Measurements from ENCODE around the gene MYO10.

DNA sequence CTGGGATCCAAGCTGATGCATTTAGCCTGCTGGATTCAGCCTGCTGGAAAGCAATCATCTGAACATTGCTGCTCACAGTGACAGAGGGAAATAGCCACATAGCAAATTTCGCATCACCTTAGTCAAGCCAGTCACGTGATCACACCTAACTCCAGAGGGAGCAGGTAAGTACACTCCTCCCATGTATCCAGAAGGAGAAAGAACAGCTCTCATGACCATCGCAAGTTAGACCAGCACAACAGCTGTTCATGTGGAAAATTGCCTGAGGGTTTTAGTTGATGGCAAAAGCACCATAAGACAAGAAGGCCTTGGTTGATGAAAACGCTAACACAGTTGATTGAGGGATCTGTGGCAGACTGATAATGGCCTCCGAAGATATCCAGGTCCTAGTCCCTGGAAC is 34.2 kb upstream of the MYO10 start:
- TF ChIP-seq, protein P1, sequence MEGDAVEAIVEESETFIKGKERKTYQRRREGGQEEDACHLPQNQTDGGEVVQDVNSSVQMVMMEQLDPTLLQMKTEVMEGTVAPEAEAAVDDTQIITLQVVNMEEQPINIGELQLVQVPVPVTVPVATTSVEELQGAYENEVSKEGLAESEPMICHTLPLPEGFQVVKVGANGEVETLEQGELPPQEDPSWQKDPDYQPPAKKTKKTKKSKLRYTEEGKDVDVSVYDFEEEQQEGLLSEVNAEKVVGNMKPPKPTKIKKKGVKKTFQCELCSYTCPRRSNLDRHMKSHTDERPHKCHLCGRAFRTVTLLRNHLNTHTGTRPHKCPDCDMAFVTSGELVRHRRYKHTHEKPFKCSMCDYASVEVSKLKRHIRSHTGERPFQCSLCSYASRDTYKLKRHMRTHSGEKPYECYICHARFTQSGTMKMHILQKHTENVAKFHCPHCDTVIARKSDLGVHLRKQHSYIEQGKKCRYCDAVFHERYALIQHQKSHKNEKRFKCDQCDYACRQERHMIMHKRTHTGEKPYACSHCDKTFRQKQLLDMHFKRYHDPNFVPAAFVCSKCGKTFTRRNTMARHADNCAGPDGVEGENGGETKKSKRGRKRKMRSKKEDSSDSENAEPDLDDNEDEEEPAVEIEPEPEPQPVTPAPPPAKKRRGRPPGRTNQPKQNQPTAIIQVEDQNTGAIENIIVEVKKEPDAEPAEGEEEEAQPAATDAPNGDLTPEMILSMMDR (IDR thresholded peaks at IDR 0.05 in 4 of 5, conservative IDR thresholded peaks at IDR 0.05 in 1 of 5), result no peak
- no peak for TF ChIP-seq POLR2A (IDR thresholded peaks at IDR 0.05)
